GM23248 (cell line): ENCODE measurements around the gene PVRIG.
"Not testable (repeated sequence)": the region's sequence is repeated elsewhere in the genome, so short reads cannot be mapped to it uniquely, and the experiment has no call there.

Experiments used
- EZH2 ChIP-seq: fragments of 200-600 bp; sonication (generic); IDR thresholded peaks from 2 replicates; pipeline ENCODE4 v1.6.1; 2018; ENCODE audit warnings: antibody characterized with exemption, mild to moderate bottlenecking; ENCODE audit not compliant: insufficient read depth, poor library complexity, severe bottlenecking
- EZH2phosphoT487 ChIP-seq: fragments of 200-600 bp; sonication (generic); IDR thresholded peaks from 2 replicates; pipeline ENCODE4 v1.6.1; 2018; ENCODE audit warnings: antibody characterized with exemption, moderate library complexity, mild to moderate bottlenecking, low read depth; ENCODE audit not compliant: insufficient read depth

- not testable (repeated sequence) for TF ChIP-seq EZH2phosphoT487, EZH2
Observed at GRCh38 chr7:100244988-100245605, 25.3 kb downstream of the PVRIG start.
